GM18907 (cell line): ENCODE results near the gene BNIPL.

Source experiments
- ATAC-seq: cut with Tn5 transposase; IDR thresholded peaks from one replicate; pipeline ENCODE4 v1.9.1; 2021; ENCODE audit warnings: mild to moderate bottlenecking, moderate library complexity; ENCODE audit not compliant: unreplicated experiment

BNIPL gene

DNA sequence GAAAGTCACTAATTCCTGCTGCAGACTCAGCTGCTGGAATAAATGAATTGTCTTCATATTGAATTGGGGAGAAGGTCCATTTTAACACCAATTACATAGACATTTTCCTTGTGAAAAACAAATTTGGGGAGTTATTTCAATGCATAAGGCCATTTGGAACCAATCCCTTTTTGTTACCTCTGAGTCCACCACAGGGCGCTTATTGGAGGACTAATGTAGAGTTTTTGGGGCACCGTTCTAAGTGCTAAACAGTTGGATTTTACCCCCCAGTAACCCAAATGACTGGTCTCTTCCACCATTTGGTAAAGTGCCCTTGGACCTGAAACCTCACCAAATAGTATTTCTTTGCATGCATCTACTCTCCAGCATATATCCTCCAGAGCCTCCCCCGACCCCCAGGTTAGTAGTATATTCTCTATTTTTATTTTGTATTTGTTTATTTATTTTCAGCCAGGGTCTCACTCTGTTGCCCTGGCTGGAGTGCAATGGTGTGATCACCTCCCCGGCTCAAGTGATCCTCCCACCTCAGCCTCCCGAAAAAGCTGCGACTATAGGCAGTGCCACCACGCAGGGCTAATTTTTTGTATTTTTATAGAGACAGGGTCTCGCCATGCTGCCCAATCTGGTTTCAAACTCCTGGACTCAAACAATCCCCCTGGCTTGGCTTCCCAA lies 26.6 kb upstream of the BNIPL start:
- ATAC-seq = no peak

DNA sequence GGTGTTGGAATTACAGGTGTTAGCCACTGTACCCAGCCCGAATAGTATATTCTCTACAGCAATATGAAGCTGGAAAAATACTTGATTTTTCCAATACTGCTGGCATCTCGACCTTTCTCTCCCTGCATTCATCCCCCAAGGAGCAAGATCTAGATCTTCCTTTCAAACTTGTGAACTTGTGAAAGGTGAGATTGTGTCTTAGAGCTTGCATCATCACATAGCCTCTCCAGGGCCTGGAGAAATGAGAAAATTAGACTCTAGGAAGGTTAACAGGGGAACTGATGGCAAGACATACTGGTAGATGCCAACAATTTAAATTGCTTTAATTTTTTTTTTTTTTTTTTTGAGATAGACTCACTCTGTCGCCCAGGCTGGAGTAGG lies 26.1 kb upstream of the BNIPL start:
- no peak for ATAC-seq

DNA sequence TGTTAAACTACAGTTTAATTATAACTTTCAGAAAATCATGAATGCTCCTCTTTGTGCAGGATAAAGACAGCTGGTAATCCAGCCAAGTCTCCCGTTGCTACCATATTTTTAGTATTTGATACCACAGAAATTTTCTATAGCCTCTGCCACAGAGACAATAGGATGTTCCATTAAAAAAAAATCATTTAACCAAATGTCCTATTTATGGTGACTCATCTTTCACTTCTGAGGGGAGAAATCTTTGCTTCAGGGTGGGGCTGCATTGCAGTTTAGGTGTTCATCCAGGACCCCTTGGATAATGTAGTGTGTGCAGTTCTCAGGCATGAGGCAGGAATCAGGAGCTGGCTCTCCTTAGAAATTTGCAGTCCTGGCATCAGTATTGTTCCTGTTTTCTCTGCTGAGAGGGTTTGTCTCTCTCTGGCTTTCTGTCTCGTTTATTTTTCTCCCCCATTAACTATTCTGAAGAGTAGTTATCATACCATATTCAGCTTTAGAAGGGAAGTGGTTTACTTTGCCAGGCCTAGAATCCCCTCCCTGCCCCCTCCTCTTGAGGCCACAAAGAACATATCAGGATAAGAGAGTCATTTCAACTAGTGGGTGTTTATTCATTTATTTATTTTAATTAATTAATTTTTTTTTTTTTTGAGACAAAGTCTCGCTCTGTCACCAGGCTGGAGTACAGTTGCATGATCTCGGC lies 25.1 kb upstream of the BNIPL start:
- ATAC-seq = no peak

GRCh38 chr1:151012684-151013471 lies 23.5 kb upstream of the BNIPL start:
- no peak for ATAC-seq

- no peak for ATAC-seq
Observed at GRCh38 chr1:151013518-151013917, 22.9 kb upstream of the BNIPL start.

- ATAC-seq = no peak
Observed at GRCh38 chr1:151024540-151025146, 11.7 kb upstream of the BNIPL start.

GRCh38 chr1:151026460-151026859 lies 9.9 kb upstream of the BNIPL start:
- no peak for ATAC-seq

DNA sequence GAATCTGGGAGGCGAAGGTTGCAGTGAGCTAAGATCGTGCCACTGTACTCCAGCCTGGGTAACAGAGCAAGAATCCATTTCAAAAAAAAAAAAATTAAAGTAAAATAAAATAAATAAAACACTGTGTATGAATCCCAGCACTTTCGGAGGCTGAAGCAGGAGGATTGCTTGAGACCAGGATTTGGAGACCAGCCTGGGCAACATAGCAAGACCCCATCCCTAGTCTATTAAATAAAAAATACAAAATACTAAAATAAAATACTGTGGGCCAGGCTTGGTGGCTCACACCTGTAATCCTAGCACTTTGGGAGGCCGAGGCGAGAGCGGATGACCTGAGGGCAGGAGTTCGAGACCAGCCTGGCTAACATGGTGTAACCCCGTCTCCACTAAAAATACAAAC lies 4.2 kb upstream of the BNIPL start:
- no peak for ATAC-seq

DNA sequence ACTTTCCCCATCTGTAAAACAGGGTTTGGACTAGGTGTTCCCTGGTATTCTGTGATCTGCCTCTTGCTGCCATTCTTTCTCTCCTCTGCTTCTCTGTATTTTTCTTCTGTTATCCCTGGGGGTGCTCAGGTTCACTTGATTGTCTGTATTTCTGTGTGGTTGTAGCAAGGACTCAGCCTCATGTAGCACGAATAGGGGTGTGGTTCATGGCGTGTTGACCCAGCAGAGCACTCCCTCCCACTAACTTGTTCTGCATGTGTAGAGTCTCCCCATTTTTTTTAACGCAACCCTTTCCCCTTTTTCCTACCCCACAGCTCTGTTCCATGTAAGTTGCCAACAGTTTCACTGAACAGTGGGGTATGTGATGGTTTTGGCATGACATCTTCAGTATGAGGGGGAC lies 1.2 kb upstream of the BNIPL start:
- ATAC-seq = no peak

DNA sequence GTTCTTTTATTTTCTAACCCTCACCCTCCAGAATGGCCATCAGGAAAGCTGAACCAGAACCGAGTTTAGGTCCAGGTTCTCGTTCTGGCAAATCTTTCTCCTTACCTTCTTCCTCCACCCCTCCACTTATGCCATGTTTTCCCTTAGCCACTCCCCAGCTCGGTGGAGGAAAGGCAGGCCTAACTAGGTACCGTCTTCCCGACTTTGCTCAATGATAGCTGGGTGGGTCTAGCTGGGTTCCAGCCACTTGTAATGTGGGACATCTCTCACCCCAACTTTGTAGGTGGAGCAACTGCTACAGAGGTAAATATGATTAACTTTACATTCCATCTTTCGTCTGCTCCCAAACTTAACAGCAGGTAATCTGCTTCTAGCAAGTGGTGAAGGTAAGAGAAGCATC lies 646 bp downstream of the BNIPL start:
- no peak for ATAC-seq

DNA sequence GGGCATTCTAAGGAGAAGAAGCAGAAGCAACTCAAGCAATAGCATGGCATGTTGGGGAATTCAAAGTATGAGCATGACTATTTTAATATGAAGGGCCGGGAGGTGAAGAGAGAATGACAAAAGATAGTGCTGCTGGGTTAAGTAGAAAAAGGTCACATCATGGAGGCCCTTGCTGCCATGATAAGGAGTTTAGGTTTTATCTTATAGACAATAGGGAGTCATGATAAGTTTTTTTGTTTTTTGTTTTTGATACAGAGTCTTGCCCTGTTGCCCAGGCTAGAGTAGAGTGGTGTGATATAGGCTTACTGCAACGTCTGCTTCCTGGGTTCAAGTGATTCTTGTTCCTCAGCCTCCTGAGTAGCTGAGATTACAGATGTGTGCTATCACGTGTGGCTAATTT lies 3.1 kb downstream of the BNIPL start:
- ATAC-seq = no peak

GRCh38 chr1:151043163-151043562 lies 6.8 kb downstream of the BNIPL start:
- ATAC-seq = no peak

DNA sequence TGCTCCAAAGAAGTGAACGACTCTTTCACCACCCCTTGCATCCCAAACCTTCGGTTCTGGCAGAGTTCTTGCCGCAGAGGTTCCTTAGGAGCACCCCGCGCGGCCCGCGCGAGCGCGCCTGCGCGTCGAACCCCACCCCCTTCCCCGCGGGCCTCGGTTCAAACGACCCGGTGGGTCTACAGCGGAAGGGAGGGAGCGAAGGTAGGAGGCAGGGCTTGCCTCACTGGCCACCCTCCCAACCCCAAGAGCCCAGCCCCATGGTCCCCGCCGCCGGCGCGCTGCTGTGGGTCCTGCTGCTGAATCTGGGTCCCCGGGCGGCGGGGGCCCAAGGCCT lies 11.2 kb downstream of the BNIPL start, which contains the start of gene C1orf56:
Gene C1orf56 (plus strand): TSS at position 161 of the 334 bp plus-strand sequence. CDS start 97 bp downstream, at position 258.
- peak; percentile 45 for ATAC-seq

DNA sequence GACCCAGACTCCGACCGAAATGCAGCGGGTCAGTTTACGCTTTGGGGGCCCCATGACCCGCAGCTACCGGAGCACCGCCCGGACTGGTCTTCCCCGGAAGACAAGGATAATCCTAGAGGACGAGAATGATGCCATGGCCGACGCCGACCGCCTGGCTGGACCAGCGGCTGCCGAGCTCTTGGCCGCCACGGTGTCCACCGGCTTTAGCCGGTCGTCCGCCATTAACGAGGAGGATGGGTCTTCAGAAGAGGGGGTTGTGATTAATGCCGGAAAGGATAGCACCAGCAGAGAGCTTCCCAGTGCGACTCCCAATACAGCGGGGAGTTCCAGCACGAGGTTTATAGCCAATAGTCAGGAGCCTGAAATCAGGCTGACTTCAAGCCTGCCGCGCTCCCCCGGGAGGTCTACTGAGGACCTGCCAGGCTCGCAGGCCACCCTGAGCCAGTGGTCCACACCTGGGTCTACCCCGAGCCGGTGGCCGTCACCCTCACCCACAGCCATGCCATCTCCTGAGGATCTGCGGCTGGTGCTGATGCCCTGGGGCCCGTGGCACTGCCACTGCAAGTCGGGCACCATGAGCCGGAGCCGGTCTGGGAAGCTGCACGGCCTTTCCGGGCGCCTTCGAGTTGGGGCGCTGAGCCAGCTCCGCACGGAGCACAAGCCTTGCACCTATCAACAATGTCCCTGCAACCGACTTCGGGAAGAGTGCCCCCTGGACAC lies 11.7 kb downstream of the BNIPL start:
- ATAC-seq = peak; percentile 59

DNA sequence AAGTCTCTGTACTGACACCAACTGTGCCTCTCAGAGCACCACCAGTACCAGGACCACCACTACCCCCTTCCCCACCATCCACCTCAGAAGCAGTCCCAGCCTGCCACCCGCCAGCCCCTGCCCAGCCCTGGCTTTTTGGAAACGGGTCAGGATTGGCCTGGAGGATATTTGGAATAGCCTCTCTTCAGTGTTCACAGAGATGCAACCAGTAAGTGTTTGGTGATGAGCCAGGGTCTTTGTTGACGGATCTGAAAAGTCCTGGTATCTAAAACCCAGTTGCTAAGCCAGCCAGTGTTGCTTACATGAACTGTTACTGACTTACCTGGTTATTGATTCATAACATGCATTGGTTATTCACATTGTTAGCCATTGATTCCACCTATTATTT lies 12.3 kb downstream of the BNIPL start:
- ATAC-seq = no peak

- no peak for ATAC-seq
Observed at GRCh38 chr1:151049458-151049857, 13.1 kb downstream of the BNIPL start.

DNA sequence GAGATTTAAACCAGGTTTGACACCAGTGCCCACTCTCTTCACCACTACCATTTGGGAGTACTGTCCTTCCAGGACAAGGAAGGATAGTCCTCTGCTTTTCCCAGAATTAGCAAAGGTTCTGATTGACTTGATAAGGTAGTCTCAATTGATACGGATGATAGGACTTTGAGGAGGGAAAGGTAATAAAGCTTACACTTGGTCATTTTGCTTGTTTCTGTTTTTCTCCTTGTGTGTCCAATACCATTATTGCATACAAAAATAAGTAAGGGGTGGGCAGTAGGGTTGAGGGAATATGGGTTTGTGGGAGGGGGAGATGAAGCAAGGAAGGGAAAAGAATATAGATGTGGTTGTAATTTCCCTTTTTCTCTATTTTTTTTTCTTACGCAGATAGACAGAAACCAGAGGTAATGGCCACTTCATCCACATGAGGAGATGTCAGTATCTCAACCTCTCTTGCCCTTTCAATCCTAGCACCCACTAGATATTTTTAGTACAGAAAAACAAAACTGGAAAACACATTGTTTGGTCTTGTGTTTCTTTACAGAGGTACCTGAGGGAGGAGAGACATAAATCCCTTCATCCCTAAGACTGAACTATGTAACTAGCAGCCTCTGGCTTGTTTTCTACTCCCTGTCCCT lies 13.8 kb downstream of the BNIPL start:
- no peak for ATAC-seq

DNA sequence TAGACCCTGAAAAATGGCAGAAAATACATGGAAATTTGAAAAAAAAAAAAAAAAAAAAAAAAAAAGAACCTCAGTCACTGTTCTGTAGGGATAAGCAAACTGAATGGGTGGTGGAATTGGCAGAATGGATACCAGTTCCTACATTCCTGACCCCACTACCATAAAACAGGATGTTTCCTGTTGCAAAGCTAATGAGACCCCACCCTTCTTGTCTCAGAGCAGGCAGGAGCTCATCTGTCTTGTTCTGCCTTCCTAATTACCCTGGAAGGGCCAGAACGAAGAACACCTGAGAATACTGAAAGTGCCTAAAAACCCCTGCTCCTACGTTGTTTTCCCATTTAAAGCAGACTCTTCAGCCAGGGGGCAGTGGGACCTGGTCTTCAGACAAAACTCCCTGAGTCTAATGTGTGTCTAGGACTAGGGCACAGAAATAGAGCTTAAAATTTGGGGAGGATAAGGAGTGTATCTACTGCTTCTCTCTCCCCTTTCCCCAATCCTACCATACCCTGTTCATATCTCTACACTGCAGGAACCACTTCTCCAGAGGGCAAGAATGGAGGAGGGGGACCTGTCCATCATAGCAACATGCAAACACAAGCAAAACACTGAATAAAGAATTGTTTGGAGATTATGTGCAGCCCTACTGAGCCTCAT lies 15.1 kb downstream of the BNIPL start:
- ATAC-seq = no peak

DNA sequence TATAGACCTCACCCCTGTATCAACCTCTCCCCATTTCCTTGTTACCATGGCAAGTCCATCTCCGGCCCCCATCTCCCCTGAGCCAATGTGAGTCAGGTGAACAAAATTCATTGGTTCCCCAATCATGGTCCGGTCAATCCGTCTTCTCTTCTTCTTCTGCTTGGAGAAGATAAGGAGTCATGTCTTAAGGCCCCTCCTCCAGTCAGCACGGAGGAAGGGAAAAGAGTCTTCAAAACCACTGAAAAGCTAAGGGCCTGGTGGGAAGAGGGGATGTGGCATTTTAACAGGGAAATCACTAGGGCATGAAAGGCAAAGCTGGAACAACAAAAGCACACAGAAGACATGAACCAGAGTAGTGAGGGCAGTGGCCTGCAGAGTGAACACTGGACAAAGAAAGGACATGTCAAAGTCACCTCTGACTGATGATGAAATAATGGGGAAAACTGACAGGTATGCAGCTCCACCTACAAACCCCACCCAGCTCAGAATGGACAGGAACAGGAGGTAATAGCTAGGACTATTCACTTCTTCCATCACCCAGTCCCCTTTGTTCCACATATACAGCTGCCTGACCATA lies 18.7 kb downstream of the BNIPL start:
- no peak for ATAC-seq

DNA sequence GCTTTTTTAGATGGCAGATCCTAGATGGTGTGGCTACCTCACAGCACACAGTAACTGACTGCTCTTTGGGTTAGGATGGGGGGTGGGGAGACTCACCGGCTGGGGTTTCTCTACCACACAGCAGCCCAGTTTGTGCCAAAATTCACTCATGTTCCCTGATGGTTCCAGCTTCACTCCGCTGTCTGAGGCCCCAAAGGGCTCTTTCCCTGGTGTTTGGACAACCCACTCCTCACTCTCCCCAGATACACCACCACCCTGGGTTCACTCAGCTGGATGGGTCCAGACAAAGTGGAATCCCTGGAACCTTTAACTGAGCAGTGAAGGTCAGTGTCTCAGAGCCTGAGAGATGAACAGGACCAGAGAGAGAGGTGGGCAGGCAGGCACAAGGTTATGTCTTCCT lies 19.2 kb downstream of the BNIPL start:
- ATAC-seq = no peak
